ENCODE data around the gene TENM3.

DNA sequence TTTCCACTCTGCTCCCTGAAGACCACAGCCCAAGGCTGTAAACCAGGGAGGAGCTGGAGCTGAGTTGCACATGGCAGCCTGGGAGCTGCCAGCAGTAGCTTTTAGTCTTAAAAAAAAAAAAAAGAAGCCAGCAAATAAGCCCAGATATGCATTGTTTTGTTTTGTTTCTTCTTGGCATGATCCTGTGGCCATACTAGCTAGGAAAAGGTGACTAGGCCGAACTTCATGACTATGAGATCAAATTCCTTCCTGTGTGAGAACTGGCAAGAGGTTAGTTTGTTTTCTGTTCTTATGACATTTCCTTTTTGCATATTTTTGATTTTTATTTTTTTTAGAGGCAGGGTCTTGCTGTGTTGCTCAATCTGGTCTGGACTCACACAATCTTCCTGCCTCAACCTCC is 350.7 kb downstream of the TENM3 start:
- TF ChIP-seq, protein P1, sequence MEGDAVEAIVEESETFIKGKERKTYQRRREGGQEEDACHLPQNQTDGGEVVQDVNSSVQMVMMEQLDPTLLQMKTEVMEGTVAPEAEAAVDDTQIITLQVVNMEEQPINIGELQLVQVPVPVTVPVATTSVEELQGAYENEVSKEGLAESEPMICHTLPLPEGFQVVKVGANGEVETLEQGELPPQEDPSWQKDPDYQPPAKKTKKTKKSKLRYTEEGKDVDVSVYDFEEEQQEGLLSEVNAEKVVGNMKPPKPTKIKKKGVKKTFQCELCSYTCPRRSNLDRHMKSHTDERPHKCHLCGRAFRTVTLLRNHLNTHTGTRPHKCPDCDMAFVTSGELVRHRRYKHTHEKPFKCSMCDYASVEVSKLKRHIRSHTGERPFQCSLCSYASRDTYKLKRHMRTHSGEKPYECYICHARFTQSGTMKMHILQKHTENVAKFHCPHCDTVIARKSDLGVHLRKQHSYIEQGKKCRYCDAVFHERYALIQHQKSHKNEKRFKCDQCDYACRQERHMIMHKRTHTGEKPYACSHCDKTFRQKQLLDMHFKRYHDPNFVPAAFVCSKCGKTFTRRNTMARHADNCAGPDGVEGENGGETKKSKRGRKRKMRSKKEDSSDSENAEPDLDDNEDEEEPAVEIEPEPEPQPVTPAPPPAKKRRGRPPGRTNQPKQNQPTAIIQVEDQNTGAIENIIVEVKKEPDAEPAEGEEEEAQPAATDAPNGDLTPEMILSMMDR (IDR thresholded peaks at IDR 0.05): no peak
- TF ChIP-seq, protein P2, sequence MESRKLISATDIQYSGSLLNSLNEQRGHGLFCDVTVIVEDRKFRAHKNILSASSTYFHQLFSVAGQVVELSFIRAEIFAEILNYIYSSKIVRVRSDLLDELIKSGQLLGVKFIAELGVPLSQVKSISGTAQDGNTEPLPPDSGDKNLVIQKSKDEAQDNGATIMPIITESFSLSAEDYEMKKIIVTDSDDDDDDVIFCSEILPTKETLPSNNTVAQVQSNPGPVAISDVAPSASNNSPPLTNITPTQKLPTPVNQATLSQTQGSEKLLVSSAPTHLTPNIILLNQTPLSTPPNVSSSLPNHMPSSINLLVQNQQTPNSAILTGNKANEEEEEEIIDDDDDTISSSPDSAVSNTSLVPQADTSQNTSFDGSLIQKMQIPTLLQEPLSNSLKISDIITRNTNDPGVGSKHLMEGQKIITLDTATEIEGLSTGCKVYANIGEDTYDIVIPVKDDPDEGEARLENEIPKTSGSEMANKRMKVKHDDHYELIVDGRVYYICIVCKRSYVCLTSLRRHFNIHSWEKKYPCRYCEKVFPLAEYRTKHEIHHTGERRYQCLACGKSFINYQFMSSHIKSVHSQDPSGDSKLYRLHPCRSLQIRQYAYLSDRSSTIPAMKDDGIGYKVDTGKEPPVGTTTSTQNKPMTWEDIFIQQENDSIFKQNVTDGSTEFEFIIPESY (IDR thresholded peaks at IDR 0.05; ENCODE audit: borderline replicate concordance, low read depth): no peak
- TF ChIP-seq MXI1 (IDR thresholded peaks at IDR 0.05; ENCODE audit: low read depth, low read length) (no peak), TEAD4 (IDR thresholded peaks at IDR 0.05; ENCODE audit: borderline replicate concordance, insufficient read depth) (no peak)
- TF ChIP-seq, protein P3, sequence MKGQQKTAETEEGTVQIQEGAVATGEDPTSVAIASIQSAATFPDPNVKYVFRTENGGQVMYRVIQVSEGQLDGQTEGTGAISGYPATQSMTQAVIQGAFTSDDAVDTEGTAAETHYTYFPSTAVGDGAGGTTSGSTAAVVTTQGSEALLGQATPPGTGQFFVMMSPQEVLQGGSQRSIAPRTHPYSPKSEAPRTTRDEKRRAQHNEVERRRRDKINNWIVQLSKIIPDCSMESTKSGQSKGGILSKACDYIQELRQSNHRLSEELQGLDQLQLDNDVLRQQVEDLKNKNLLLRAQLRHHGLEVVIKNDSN (IDR thresholded peaks at IDR 0.05; ENCODE audit: borderline replicate concordance, low read depth): no peak
